H1 (cell line): ENCODE results near the gene ROM1. TPM values are rescaled to one million over a fixed set of nuclear protein-coding genes. Genes with fewer than 3 reads are reported as not detected.

Experiments
- CTCF ChIA-PET: fragments of 300-600 bp; sonication (Branson Sonifier 250); formaldehyde crosslinking; loops from one replicate; lab custom pipeline; 2021; ENCODE audit not compliant: partially characterized antibody; lab: Charles Lee
- POLR2A ChIA-PET: fragments of 300-600 bp; sonication (Branson Sonifier 250); formaldehyde crosslinking; loops from one replicate; lab custom pipeline; 2021; ENCODE audit warnings: inconsistent platforms; ENCODE audit not compliant: partially characterized antibody; lab: Charles Lee
- DNase-seq, 2 experiments: peaks; one replicate each; pipeline versions ENCODE4 v3.0.0 to v3.0.0-alpha.2; 2010 to 2022; ENCODE audit warnings: low spot score in 2 of 2, low read depth in 1 of 2, mixed read lengths in 1 of 2
- FAIRE-seq: peaks from 2 replicates; lab custom pipeline; 2011; peaks lifted over from hg19 to GRCh38; lab: Jason Lieb, UNC
- H2AFZ ChIP-seq: 2 replicates; pipeline ENCODE4 v1.8.1; 2012; ENCODE audit warnings: low read length, inconsistent platforms
- H2AK5ac ChIP-seq: 2 replicates; pipeline ENCODE4 v1.6.1; 2013; ENCODE audit warnings: low read depth, low read length
- H2BK120ac ChIP-seq: replicated peaks from 2 replicates; pipeline ENCODE3; 2013; ENCODE audit warnings: low read depth, low read length, inconsistent platforms
- H2BK12ac ChIP-seq: 2 replicates; pipeline ENCODE4 v1.6.1; 2013; ENCODE audit warnings: low read depth, low read length
- H2BK15ac ChIP-seq: 2 replicates; pipeline ENCODE4 v1.6.1; 2013; ENCODE audit warnings: low read length
- H2BK20ac ChIP-seq: 2 replicates; pipeline ENCODE4 v1.6.1; 2013; ENCODE audit warnings: low read length
- H2BK5ac ChIP-seq: 2 replicates; pipeline ENCODE4 v1.6.1; 2013; ENCODE audit warnings: low read depth, low read length
- H3K14ac ChIP-seq: 2 replicates; pipeline ENCODE4 v1.6.1; 2013; ENCODE audit warnings: inconsistent platforms; ENCODE audit not compliant: insufficient read length
- H3K18ac ChIP-seq: 2 replicates; pipeline ENCODE4 v1.6.1; 2013; ENCODE audit warnings: low read length; ENCODE audit errors: extremely low read depth
- H3K23ac ChIP-seq: 2 replicates; pipeline ENCODE4 v1.6.1; 2013; ENCODE audit warnings: inconsistent platforms; ENCODE audit not compliant: insufficient read length
- H3K23me2 ChIP-seq: 2 replicates; pipeline ENCODE4 v1.6.1; 2013; ENCODE audit warnings: low read depth, low read length
- H3K27ac ChIP-seq: 2 replicates; pipeline ENCODE4 v1.6.1; 2011; ENCODE audit warnings: low read depth, low read length, inconsistent platforms
- H3K27me3 ChIP-seq, 4 experiments: replicated peaks in 1 of 4; 1 replicate in 1 of 4; 2 replicates in 3 of 4; pipeline versions ENCODE4 v1.6.1 to v1.8.1; 2011 to 2013; ENCODE audit warnings: low read length in 3 of 4, mild to moderate bottlenecking in 3 of 4, inconsistent platforms in 2 of 4, mixed read lengths in 2 of 4, moderate library complexity in 1 of 4; ENCODE audit not compliant: control insufficient read depth in 3 of 4, insufficient read depth in 3 of 4; ENCODE audit errors: extremely low read depth in 1 of 4
- H3K36me3 ChIP-seq, 4 experiments: 2 replicates each; pipeline versions ENCODE4 v1.6.1 to v1.8.1; 2011 to 2013; ENCODE audit warnings: mild to moderate bottlenecking in 4 of 4, low read length in 3 of 4, moderate library complexity in 2 of 4, control low read depth in 1 of 4, inconsistent platforms in 1 of 4; ENCODE audit not compliant: insufficient read depth in 4 of 4, control insufficient read depth in 2 of 4
- H3K4ac ChIP-seq: replicated peaks from 2 replicates; pipeline ENCODE3; 2013; ENCODE audit warnings: low read length, low read depth, mixed read lengths, inconsistent platforms; ENCODE audit not compliant: insufficient read length
- H3K4me1 ChIP-seq, 4 experiments: replicated peaks in 1 of 4; 1 replicate in 1 of 4; 2 replicates in 3 of 4; pipeline versions ENCODE4 v1.6.1 to v1.8.1; 2011 to 2013; ENCODE audit warnings: low read length in 3 of 4, inconsistent platforms in 2 of 4, mixed read lengths in 1 of 4; ENCODE audit not compliant: insufficient read depth in 4 of 4, control insufficient read depth in 3 of 4
- H3K4me2 ChIP-seq, 2 experiments: 2 replicates each; pipeline versions ENCODE4 v1.6.1 to v1.8.1; 2011 to 2013; ENCODE audit warnings: low read depth in 2 of 2, low read length in 2 of 2, control low read depth in 1 of 2, inconsistent platforms in 1 of 2, mild to moderate bottlenecking in 1 of 2; ENCODE audit not compliant: insufficient read depth in 1 of 2
- H3K4me3 ChIP-seq, 4 experiments: fragments of 200-600, 300-600 bp in 1 of 4; sonication (generic), shearing (Covaris generic), sonication (Bioruptor Twin) in 1 of 4; 2 replicates each; pipeline versions ENCODE4 v1.5.1 to v1.8.1; 2011 to 2016; ENCODE audit warnings: low read length in 4 of 4, low read depth in 3 of 4, control low read depth in 2 of 4, inconsistent platforms in 2 of 4, mild to moderate bottlenecking in 2 of 4, mixed read lengths in 1 of 4, moderate library complexity in 1 of 4; ENCODE audit not compliant: insufficient read depth in 2 of 4; ENCODE audit errors: extremely low read depth in 1 of 4
- H3K56ac ChIP-seq: replicated peaks from 2 replicates; pipeline ENCODE3; 2013; ENCODE audit warnings: low read depth, mild to moderate bottlenecking, mixed read lengths, low read length, inconsistent platforms; ENCODE audit not compliant: insufficient read length
- H3K79me1 ChIP-seq: 2 replicates; pipeline ENCODE4 v1.6.1; 2013; ENCODE audit warnings: low read depth, low read length, control low read depth
- H3K79me2 ChIP-seq, 2 experiments: 2 replicates each; pipeline versions ENCODE4 v1.6.1 to v1.8.1; 2012 to 2013; ENCODE audit warnings: low read length in 2 of 2, mild to moderate bottlenecking in 2 of 2, inconsistent platforms in 1 of 2; ENCODE audit not compliant: insufficient read depth in 2 of 2, control insufficient read depth in 1 of 2
- H3K9ac ChIP-seq, 4 experiments: replicated peaks in 1 of 4; 1 replicate in 1 of 4; 2 replicates in 3 of 4; pipeline versions ENCODE4 v1.6.1 to v1.8.1; 2011 to 2013; ENCODE audit warnings: low read depth in 3 of 4, low read length in 3 of 4, control low read depth in 2 of 4, mild to moderate bottlenecking in 2 of 4, moderate library complexity in 2 of 4, inconsistent platforms in 1 of 4; ENCODE audit errors: extremely low read depth in 1 of 4
- H3K9me3 ChIP-seq, 2 experiments: 2 replicates each; pipeline versions ENCODE4 v1.6.1 to v1.8.1; 2012 to 2013; ENCODE audit warnings: mild to moderate bottlenecking in 2 of 2, moderate library complexity in 2 of 2, control low read depth in 1 of 2, inconsistent platforms in 1 of 2, low read depth in 1 of 2, low read length in 1 of 2, mixed read lengths in 1 of 2; ENCODE audit not compliant: insufficient read depth in 2 of 2
- H4K20me1 ChIP-seq, 2 experiments: replicated peaks in 1 of 2; 2 replicates each; pipeline versions ENCODE3 to v1.8.1; 2011 to 2013; ENCODE audit warnings: inconsistent platforms in 2 of 2, low read length in 2 of 2, mild to moderate bottlenecking in 1 of 2; ENCODE audit not compliant: insufficient read depth in 2 of 2, control insufficient read depth in 1 of 2
- H4K5ac ChIP-seq: 2 replicates; pipeline ENCODE4 v1.6.1; 2013; ENCODE audit warnings: low read length, low read depth, mixed read lengths, inconsistent platforms; ENCODE audit not compliant: insufficient read length
- H4K8ac ChIP-seq: 2 replicates; pipeline ENCODE4 v1.8.0; 2013; ENCODE audit warnings: mild to moderate bottlenecking, moderate library complexity, low read length, inconsistent platforms; ENCODE audit not compliant: insufficient read depth; ENCODE audit errors: extremely low read depth
- H4K91ac ChIP-seq: replicated peaks from 2 replicates; pipeline ENCODE3; 2013; ENCODE audit warnings: low read length, mixed read lengths, inconsistent platforms; ENCODE audit not compliant: insufficient read length
- CEBPB ChIP-seq: IDR thresholded peaks from 2 replicates; pipeline ENCODE4 v1.6.1; 2012; ENCODE audit warnings: low read depth, low read length
- CTBP2 ChIP-seq: IDR thresholded peaks from 2 replicates; pipeline ENCODE4 v1.7.0; 2011; ENCODE audit warnings: borderline replicate concordance, mild to moderate bottlenecking, moderate library complexity, mixed read lengths, low read length; ENCODE audit not compliant: insufficient read depth, insufficient read length
- EGR1 ChIP-seq: IDR thresholded peaks from 2 replicates; pipeline ENCODE4 v1.6.1; 2011; ENCODE audit warnings: low read depth, low read length, borderline replicate concordance
- HDAC6 ChIP-seq: IDR thresholded peaks from one replicate; pipeline ENCODE4 v1.7.1; 2012; ENCODE audit warnings: low read depth, mild to moderate bottlenecking, inconsistent platforms, low read length, moderate library complexity
- RBBP5 ChIP-seq: IDR thresholded peaks from 2 replicates; pipeline ENCODE4 v1.7.1; 2012; ENCODE audit warnings: low read depth, mild to moderate bottlenecking, inconsistent platforms, low read length, moderate library complexity, borderline replicate concordance
- TCF12 ChIP-seq: IDR thresholded peaks from 2 replicates; pipeline ENCODE4 v1.6.1; 2011; ENCODE audit warnings: low read depth, mild to moderate bottlenecking, low read length
- TEAD4 ChIP-seq: IDR thresholded peaks from 2 replicates; pipeline ENCODE4 v1.6.1; 2012; ENCODE audit warnings: low read depth, low read length, inconsistent platforms, mixed read lengths
- WGBS, 2 experiments: shearing (Covaris generic) in 1 of 2; methylation state at CpG; one replicate each; pipeline versions ENCODE4 v1.1.6 to v1.1.7; 2013 to 2015; ENCODE audit warnings: low lambda C conversion rate in 2 of 2, mixed read lengths in 2 of 2, inconsistent platforms in 1 of 2, low coverage in 1 of 2, missing lambda C conversion rate in 1 of 2; ENCODE audit not compliant: insufficient replicate concordance in 2 of 2, insufficient coverage in 1 of 2, insufficient read length in 1 of 2; ENCODE audit errors: extremely low coverage in 1 of 2, missing lambda C conversion rate in 1 of 2; 5-methylcytosine and 5-hydroxymethylcytosine counted together
- polyA plus RNA-seq, 7 experiments: library from polyadenylated mRNA; depleted of rRNA in 3 of 7; stranded (reverse) in 5 of 7; unstranded in 2 of 7; fragments of >200 nt in 5 of 7; fragments of 200-250 nt in 2 of 7; gene quantifications; 1 replicate in 5 of 7; 2 replicates in 1 of 7; 4 replicates in 1 of 7; pipeline versions ENCODE4 v1.2.1 to v1.2.3, GENCODE V29; 2011 to 2013; ENCODE audit warnings: missing spikeins in 2 of 7, mixed read lengths in 2 of 7
- total RNA-seq: library from RNA; stranded (reverse); fragmentation: NEBNext Ultra II Directional; extraction: Animal tissue kit (Norgen Biotek cat#: 25700); gene quantifications from 2 replicates; pipeline ENCODE4 v1.2.1, GENCODE V29; 2021

ROM1 gene
- total and polyA plus RNA-seq, 2 of the 8 experiments (the other 6 are each of a cell fraction or from before 2014, with no cell fraction given) = 0.86 to 2.2 TPM

DNA sequence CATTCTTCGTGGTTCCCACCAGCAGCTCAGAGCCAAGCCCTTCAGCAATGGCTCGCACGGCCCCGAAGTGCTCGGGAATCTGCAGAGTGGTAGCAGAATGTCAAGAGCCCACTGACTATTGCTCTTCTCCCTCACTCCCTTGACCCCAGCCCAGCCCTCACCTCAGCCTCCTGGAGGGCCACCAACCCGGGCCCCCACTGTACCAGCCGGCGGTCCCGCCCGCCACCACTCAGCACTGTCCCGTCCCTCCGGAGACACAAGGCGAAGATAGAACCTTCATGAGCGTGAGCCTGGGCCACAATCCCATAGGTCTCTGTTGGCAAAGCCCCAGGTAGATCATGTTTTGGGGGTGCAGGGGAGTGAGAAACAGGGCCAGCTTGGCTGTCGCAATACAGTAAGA is 7.2 kb upstream of the ROM1 start:
- 97% methylated on average over 15 of the region's 15 CpGs; no CpG with 5 or more reads in 1 of the 2 experiments for WGBS, 2 experiments

More for the DNA sequence above, 7.2 kb upstream of the ROM1 start:
- no peak overlapping the region for H3K4me2 ChIP-seq
- H3K27me3 ChIP-seq = peaks cover 0 to 13% (median 11%) of the 10 kb centered on the region in 4 experiments; a peak in 6 of 7 replicates
- H3K18ac ChIP-seq = no peak overlapping the region
- peaks cover 15% of the 10 kb centered on the region; the same call in 1 of the 2 replicates for H3K23me2 ChIP-seq
- no peak overlapping the region for H3K4me3 ChIP-seq
- ChIA-PET POLR2A (interaction anchor here (0.7 to 15.8 kb wide), 6 partner anchors 10 to 235 kb away, joined by 3 to 235 read pairs (median 6); partner anchors contain the start of genes C11orf98, CSKMT, LBHD1 and MTA2), CTCF (interaction anchor here (10.2 kb wide), 1 partner anchor 12 kb away, joined by 97 read pairs; the partner anchor contains the start of gene TUT1)
- no peak overlapping the region for H2BK15ac ChIP-seq
- TF ChIP-seq EGR1 = no peak
- TF ChIP-seq TEAD4 = no peak
- no peak for TF ChIP-seq RBBP5
- no peak for TF ChIP-seq TCF12
- no peak for TF ChIP-seq CTBP2
- no peak for TF ChIP-seq CEBPB
- no peak for TF ChIP-seq HDAC6
- no peak overlapping the region for H3K9ac ChIP-seq
- FAIRE-seq = no peak
- no peak overlapping the region for H3K27ac ChIP-seq
- H2AK5ac ChIP-seq = no peak overlapping the region
- H3K36me3 ChIP-seq = no peaks in the 10 kb centered on the region; a peak in 2 of 8 replicates
- H2BK20ac ChIP-seq = no peak overlapping the region
- no peak overlapping the region for H4K91ac ChIP-seq
- H3K14ac ChIP-seq = no peak overlapping the region
- no peak for DNase-seq
- H2AFZ ChIP-seq = no peak overlapping the region
- no peak overlapping the region for H4K5ac ChIP-seq
- H4K20me1 ChIP-seq = peaks cover 0 to 2% of the 10 kb centered on the region in 2 experiments
- no peak overlapping the region for H2BK120ac ChIP-seq
- H3K79me2 ChIP-seq = 0 out of 4 replicates have a peak, but pooled peaks cover 0 to under 1% of the 10 kb centered on the region in 2 experiments
- no peaks in the 10 kb centered on the region; the same call in 1 of the 2 replicates for H3K79me1 ChIP-seq
- H3K56ac ChIP-seq = no peak overlapping the region
- no peak overlapping the region for H2BK12ac ChIP-seq
- H3K9me3 ChIP-seq = no peaks in the 10 kb centered on the region
- H2BK5ac ChIP-seq = no peak overlapping the region
- no peak overlapping the region; the same call in 1 of the 2 replicates for H4K8ac ChIP-seq
- peaks cover 3 to 26% (median 12%) of the 10 kb centered on the region in 4 experiments for H3K4me1 ChIP-seq
- no peak overlapping the region for H3K23ac ChIP-seq
- H3K4ac ChIP-seq = no peak overlapping the region
